SK-N-MC (cell line): ENCODE data around the gene HOXA2.

Source experiments
- EZH2 ChIP-seq: fragments of 200-600 bp; sonication (generic); IDR thresholded peaks from one replicate; pipeline ENCODE4 v1.6.1; 2017; ENCODE audit warnings: antibody characterized with exemption
- POLR2AphosphoS5 ChIP-seq: IDR thresholded peaks from 2 replicates; pipeline ENCODE4 v1.6.1; 2012; ENCODE audit warnings: mild to moderate bottlenecking, low read depth, low read length, borderline replicate concordance

DNA sequence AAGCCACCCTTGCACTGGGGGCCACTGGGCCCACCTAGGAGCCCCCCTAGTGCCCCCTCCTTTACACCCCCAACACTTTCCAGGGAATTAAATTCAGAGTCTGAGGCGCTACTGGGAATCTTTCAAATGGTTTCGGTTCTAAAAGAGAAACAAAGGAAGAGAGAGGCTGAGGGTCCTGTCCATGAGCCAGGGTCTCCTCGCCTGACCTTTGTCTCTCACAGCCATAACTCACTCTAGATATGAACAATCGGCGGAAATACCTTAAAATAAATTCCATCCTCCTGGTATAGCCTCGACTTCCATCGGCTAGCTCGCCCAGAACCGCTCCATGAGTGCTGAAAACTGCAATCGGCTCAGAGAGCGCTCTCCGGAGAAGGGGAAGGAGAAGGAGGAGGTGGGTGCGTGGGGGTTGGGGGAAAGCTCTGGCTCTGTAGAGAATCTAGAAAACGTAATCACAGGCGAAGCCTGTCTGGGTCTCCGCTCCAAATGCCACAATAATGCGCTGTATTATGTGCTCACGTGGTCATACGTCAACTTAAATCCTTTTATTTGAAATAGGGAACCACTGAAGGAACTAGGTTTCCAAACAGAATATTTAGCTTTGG, 15.5 kb upstream of the HOXA2 start:
- no peak for TF ChIP-seq POLR2AphosphoS5
- no peak for TF ChIP-seq EZH2
